Epithelial cell of prostate (primary cell): Measurements from ENCODE around the gene KIF17.

ENCODE experiments used
- DNase-seq: peaks from one replicate; pipeline ENCODE4 v3.0.0-alpha.2; 2011; ENCODE audit warnings: low read depth, low spot score
- H3K27ac ChIP-seq: fragments of 450-650 bp; 2 replicates; pipeline ENCODE4 v1.5.1; 2017; ENCODE audit warnings: mild to moderate bottlenecking

The KIF17 gene

DNA sequence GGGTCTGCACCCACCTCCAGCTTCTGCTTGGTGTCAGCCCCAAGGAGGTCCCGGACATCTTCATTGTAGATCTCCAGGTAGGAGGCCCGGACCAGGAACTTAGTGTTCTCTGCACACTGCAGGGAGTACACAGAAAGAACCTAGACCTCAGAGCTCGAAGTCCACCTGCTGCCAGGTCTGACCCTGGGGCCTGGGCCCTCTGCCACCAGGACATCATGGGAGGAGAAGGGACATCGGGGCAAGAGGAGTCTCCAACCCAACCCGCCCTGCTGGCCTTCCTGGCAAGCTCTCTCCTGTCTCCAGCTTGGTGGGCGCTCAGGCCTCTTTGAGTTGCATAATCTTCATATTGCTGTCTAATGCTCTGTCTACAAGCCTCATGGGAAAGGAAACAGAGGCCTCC lies 4.4 kb downstream of the KIF17 start:
- no peak overlapping the region for H3K27ac ChIP-seq
- DNase-seq = no peak

- H3K27ac ChIP-seq = no peak overlapping the region
- no peak for DNase-seq
These were observed 5.6 kb downstream of the KIF17 start for GRCh38 chr1:20712215-20712577.

DNA sequence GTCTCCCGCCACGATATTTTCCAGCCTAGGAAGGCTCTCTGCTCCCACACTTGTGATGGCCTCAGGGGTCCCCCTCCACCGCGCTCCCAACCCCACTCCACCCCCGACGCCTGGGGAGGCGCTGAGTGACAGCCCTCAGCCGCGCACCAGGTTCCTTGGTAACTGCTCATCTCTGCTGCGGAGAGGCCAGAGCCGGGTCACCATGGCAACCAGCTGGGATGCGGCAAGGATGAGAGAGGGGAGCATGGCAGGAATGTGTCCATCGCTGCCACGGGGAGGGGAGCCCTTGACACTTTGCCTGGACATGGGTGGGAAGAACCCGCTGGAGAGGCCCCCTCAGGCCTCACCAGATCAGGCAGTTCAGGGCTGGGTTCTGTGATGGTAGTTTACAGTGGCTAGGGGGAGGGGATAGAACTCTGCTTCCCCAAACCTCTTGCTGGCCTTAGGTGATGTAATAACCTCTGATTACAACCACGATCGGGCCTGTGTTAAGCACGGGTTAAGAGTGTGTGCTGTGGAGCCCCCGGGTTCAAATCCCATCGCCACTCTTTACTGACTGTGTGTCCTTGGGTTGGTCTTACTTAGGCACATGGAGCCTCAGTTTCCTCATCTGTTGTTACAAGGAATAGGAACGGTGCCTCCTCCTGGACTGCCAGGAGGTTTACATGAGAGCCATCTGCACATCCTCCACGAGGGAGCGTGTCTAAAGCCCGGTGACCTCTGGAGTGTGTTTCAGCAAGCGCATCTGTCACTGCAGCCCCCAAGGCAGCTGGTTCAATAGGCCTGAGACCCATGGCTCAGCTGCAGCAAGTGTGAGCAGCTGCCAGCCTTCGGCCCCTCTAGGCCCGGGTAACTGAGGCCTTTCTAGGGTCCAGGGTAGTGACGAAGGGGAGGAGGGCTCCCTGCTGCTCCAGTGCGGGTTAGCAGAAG lies 6.3 kb downstream of the KIF17 start:
- DNase-seq = no peak
- no peak overlapping the region for H3K27ac ChIP-seq

GRCh38 chr1:20710469-20711284 lies 7.1 kb downstream of the KIF17 start:
- DNase-seq = no peak
- no peak overlapping the region for H3K27ac ChIP-seq

DNA sequence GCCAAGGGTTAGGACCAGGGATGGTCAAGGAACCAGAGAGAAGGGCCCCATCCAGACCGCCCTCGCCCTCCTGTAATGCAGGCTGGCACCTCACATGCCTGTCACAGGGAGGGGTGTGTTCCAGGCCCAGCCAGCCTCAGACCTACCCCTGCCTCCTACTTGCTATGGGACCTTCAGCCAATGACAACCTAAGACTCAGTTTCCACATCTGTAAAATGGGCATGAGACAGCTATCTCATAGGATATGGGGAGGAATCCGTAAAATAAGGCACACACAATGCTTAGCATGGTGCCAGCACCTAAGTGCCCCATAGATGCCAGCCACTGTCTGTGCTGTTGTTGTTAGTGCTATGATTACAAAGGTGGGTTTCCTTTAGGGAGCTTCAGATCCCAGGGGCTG lies 7.9 kb downstream of the KIF17 start:
- no peak for DNase-seq

DNA sequence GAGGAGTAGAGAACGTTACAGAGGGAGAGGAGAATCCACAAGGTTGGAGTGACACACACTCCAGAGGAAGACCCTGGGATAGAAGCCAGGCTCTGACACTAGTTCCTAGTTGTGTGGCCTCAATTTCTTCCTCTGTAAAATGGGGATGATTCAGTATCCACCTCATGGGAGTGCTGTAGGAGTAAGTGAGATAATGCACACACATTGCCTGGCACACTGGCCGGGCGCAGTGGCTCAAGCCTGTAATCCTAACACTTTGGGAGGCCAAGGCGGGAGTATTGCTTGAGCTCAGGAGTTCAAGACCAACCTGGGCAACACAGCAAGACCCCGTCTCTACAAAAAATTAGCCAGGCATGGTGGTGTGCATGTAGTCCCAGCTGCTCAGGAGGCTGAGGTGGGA lies 8.9 kb downstream of the KIF17 start:
- H3K27ac ChIP-seq = no peak overlapping the region

More for the DNA sequence above, 7.9 kb downstream of the KIF17 start:
- H3K27ac ChIP-seq = no peak overlapping the region

GRCh38 chr1:20708057-20708456 lies 9.8 kb downstream of the KIF17 start:
- no peak overlapping the region for H3K27ac ChIP-seq
- no peak for DNase-seq

More for the DNA sequence above, 8.9 kb downstream of the KIF17 start:
- DNase-seq = no peak

DNA sequence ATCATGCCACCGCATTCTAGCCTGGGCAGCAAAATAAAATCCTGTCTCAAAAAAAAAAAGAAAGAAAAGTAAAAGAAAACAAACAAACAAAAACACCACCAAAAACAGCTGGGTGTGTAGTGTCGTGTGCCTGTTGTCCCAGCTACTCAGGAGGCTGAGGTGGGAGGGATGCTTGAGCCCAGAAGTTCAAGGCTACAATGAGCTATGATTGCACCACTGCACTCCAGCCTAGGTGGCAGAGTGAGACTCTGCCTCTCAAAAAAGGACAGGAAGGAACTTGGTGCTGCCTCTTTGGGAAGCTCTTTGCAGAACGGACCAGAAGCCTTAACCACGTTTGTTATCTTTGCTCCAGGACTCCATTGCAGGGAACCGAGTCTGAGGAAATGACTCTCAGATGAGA lies 11.0 kb downstream of the KIF17 start:
- DNase-seq = no peak
- no peak overlapping the region for H3K27ac ChIP-seq

DNA sequence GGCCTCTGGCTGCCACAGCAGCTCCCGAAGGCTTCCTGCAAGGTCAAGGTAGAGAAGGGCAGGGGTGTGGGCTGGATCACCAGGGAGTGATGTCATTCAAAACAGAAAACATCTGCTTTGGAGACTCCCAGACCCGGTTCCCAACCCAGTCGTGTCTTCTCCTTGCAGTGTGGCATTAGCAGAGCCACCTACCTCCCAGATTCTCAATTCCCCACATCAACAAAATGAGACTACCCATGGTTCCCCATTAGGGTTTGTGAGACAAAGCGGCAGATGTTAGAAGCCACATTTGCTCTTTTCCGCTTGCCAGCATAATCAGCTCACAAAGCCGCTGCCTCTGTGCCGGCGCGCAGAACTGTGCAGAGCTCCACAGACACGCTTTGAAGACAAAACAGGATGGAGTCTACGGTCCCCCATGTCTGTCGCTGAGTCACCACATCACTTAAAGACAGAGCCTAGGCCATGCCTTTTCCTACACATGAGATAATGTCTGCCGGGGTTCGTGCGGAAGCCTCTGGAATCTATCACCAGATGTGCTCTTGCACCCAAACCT lies 12.5 kb downstream of the KIF17 start:
- DNase-seq = no peak
- H3K27ac ChIP-seq = no peak overlapping the region

DNA sequence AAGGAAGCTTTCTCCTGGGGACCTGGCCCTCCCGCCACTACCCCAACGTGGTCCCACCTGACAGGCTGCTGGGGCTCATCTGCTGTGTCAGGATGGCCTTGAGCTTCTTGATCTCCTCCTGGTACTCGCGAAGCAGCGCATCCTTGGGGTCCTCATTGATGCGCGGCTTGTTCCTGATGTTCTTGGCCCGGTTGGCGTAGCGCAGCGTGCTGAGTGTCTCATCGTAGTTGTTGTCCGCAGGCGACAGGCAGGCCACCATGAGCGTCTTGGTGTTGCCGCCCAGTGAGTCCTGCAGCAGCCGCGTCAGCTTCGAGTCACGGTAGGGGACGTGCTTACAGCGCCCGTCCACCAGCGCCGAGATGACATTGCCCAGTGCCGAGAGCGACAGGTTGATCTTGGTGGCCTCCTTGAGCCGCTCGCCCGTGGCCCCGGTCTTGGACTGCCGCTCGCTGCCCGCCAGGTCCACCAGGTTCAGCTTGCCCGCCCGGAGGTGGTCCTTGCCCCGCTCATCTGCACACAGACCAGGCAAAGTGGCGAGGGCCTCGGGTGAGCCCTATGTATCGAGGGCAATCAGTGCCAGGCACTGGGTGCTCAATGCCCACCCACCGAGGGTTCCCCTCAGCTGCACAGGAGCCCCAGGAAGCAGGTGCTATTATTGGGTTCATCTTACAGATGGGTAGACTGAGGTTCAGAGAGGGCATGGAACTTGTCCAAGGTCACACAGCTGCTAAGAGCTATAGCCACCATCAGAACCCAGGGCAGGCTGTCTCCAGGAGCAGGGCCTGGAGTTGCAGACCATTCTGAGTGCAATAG lies 13.2 kb downstream of the KIF17 start:
- H3K27ac ChIP-seq = no peak overlapping the region

GRCh38 chr1:20703124-20703756 lies 14.6 kb downstream of the KIF17 start:
- DNase-seq = no peak

More for the DNA sequence above, 13.2 kb downstream of the KIF17 start:
- DNase-seq = no peak

DNA sequence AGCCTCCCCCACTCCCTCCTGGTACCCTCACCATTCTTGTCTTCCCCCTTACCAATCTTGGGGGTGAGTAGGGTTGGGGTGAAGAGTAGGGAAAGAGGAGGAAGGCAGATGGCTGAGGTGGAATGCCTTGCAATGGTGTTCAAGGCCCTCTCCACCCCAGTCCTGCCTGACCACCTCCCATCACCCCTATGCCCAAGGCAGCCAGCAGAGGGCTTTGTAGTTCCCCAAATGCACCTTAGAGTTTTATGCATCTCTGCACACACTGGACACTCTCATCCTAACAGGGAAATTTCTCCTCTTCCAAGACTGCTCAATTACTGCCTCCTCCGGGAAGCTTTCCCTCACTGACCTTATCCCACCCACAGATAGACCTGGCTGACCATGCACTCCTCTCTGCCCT lies 15.4 kb downstream of the KIF17 start:
- no peak overlapping the region for H3K27ac ChIP-seq
- DNase-seq = no peak

More at GRCh38 chr1:20703124-20703756, 14.6 kb downstream of the KIF17 start:
- H3K27ac ChIP-seq = no peak overlapping the region

DNA sequence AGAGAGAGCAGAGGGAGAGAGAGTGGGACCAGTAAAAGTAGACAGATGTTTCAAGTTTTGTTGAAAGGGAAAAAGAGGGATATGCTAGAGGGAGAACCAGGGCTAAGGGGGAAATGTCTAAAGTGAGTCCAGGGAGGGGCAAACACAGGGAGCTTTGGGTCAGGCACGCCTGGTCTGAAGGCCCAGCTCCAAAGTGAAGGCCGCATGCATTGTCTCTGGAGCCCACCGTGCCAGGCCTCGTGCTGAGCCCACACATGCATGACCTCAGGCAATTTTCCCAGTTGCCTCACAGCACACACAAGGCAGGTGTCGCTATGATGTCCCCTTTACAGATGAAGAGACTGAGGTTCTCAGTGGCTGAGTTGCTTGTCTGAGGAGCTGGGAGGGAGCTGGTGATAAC lies 16.0 kb downstream of the KIF17 start:
- no peak overlapping the region for H3K27ac ChIP-seq
- DNase-seq = no peak

- H3K27ac ChIP-seq = no peak overlapping the region
- no peak for DNase-seq
These were observed 16.4 kb downstream of the KIF17 start for GRCh38 chr1:20701446-20701845.

GRCh38 chr1:20700636-20701215 lies 17.1 kb downstream of the KIF17 start:
- DNase-seq = no peak
- no peak overlapping the region for H3K27ac ChIP-seq

DNA sequence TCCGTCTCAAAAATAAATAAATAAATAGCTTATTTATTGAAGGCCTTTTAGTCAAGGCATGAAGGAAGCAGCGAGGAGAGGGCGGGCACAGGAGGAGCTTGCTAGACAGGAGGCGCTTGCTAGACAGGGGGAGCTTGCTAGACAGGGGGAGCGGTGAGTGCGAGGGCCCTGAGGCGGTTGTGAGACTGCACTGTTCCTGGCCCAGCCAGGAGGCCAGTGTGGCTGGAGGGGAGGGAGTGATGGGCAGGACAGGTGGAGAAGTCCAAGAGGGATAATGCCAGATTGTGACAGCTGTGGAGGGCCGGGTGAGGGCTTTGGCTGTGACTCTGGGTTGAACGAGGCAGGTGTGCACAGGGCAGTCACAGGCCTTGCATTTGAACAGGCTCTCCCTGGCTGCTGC lies 18.2 kb downstream of the KIF17 start:
- DNase-seq = no peak
- H3K27ac ChIP-seq = no peak overlapping the region

DNA sequence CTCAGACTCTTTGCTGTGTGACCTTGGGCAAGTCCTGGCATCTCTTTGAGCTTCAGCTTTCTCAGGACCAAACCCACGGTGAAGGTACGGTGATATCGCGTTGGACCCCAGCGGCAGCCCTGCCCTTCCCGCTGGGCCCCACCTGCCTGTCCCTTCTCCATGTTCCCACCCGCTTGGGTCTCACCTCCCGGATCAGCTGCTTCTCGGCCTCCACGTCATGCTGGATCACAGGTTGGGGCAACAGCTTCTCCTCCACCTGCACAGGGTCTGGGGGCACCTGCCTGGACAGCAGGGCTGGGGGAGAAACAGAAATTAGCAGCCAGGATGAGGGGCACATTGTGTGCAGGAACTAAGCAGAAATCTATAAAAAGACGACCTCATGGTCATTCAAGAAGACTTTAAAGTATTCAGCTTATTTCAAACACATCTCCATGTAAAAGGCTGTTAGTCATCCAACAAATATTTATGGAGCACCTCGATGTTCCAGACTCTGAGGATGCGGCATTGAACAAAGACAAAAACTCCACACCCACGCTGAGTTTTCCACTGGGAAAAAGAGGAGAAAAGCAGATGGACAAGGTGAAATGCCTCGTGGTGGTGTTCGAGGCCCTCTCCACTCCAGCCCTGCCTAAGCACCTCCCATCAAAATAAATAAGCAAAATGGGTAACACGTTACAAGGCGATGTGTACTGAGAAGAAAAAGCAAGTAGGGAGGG lies 19.5 kb downstream of the KIF17 start:
- DNase-seq = no peak
- H3K27ac ChIP-seq = no peak overlapping the region

DNA sequence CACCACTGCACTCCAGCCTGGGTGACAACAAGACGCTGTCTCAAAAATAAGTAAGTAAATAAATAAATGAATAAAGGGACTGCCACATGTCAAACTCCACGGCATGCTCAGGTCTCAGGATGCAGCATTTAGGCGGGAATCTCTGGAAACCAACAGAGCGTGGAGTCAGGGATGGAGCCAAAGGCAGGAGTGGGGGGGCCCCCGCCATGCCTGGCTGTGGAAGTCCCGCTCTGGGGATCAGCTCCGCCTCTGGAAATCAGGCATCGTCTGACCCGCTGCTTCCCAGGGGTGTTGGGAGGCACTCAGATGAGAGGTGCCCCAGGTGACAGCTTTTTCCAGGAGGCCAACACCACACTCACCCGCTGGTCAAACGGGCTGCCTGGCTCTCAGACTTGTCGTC lies 20.2 kb downstream of the KIF17 start:
- no peak overlapping the region for H3K27ac ChIP-seq
- DNase-seq = no peak
